GM19452 (cell line): Measurements from ENCODE around the gene TESK1.
"Not testable (repeated sequence)": the region's sequence is repeated elsewhere in the genome, so short reads cannot be mapped to it uniquely, and the experiment has no call there.

Experiments
- ATAC-seq: cut with Tn5 transposase; IDR thresholded peaks from one replicate; pipeline ENCODE4 v1.9.1; 2021; ENCODE audit not compliant: unreplicated experiment

Gene TESK1

DNA sequence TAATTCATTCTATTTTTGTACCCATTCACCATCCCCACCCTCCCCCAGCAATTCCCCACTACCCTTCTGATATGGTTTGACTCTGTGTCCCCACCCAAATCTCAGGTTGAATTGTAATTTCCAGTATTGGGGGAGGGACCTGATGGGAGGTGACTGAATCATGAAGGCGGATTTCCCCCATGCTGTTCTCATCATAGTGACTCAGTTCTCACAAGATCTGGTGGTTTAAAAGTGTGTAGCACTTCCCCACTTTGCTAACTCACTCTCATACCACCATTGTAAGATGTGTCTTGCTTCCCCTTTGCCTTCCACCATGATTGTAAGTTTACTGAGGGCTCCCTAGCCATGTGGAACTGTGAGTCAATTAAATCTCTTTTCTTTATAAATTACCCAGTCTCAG lies 25.9 kb upstream of the TESK1 start:
- ATAC-seq = no peak

DNA sequence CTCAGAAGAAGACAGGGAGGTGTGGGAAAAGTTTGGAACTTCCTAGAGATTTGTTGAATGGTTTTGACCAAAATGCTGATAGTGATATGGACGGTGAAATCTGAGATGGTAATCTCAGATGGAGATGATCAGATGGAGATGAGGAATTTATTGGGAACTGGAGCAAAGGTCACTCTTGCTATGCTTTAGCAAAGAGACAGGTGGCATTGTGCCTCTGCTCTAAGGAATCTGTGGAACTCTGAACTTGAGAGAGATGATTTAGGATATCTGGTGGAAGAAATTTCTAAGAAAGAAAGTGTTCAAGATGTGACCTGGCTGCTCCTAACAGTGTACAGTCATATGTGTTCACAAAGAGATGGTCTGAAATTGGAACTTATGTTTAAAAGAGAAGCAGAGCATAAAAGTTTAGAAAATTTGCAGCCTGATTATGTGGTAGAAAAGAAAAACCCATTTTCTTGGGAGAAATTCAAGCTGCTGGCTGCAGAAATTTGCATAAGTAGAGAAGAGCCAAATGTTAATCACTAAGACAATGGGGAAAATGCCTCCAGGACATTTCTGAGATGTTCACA lies 25.3 kb upstream of the TESK1 start:
- ATAC-seq = not testable (repeated sequence)

DNA sequence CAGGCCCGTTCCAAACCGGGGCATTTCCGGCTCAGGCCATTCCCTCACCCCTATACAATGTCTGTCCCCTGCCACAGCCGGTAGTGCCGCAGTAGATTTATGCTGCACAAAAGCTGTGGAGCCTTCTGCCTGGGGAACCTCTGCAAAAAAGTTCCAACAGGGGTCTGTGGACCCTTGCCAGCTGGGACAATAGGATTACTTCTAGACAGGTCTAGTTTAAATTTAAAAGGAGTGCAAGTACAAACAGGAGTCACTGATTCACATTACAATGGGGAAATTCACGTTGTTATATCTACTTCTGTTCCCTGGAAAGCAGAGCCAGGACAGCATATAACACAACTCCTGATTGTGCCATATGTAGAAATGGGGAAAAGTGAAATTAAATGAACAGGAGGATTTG lies 21.5 kb upstream of the TESK1 start:
- ATAC-seq = not testable (repeated sequence)

DNA sequence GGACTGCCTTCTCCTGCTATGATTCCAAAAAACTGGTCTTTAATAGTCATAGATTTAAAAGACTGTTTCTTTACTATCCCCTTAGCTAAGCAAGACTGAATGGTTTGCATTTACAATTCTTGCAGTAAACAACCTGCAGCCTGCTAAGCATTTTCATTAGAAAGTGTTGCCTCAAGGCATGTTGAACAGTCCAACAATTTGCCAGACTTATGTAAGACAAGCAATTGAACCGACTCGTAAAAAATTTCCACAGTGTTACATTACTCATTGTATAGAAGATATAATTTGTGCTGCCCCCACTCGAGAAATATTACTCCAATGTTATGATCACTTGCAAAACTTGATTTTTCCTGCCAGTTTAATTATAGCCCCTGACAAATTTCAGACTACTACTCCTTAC lies 20.4 kb upstream of the TESK1 start:
- not testable (repeated sequence) for ATAC-seq

DNA sequence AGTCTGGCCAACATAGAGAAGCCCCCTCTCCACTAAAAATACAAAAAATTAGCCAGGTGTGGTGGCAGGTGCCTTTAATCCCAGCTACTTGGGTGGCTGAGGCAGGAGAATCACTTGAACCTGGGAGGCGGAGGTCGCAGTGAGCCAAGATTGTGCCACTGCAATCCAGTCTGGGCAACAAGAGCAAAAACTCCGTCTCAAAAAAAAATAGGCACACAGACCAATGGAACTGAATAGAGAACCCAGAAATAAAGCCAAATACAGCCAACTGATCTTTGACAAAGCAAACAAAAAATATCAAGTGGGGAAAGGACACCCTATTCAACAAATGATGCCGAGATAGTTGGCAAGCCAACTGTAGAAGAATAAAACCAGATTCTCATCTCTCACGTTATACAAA lies 16.6 kb upstream of the TESK1 start:
- ATAC-seq = not testable (repeated sequence)

DNA sequence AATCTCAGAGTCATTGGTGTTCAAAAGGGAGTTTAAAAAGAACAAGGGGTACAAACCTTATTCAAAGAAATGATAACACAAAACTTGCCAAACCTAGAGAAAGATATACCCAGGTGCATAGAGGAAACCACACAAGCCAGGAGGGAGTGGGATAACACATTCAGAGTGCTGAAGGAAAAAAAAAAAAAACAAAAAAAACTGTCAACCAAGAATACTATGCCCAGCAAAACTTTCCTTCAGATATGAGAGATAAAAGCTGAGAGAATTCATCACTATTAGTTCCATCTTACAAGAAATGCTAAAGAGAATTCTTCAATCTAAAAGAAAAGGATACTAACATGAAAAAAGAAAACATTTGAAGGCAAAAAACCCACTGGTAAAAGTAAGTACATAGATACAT lies 11.5 kb upstream of the TESK1 start:
- ATAC-seq = no peak

DNA sequence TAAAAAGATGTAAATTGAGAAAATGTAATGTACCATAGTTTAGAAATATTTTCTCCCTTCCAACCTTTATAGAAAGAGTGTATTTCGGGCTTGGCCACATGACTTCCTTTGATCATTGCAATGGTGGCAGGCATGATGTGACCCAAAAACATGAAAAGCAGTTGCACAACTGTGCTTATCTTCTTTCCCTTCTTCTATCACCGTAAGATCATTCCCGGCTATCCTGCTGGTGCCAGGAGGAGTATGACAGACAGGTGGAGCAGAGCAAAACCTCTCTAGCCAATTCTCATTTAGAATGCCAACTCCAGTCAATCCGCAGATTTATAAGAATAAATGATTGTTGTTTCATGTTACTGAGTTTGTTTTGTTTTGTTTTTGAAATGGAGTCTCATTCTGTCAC lies 10.6 kb upstream of the TESK1 start:
- no peak for ATAC-seq

DNA sequence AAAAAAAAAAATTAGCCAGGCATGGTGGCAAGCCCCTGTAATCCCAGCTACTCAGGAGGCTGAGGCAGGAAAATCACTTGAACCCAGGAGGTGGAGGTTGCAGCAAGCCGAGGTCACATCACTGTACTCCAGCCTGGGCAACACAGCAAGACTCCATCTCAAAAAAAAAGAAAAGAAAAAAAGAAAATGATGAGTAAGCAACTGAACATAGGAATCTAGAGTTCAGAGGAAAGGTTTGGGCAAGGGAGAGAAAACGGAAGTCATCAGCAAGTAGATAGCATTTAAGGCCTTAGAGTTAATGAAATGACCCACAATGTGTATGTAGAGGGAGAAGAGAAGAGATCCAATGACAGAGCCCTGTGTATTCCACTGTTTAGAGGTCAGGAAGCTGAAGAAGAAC lies 8.2 kb upstream of the TESK1 start:
- not testable (repeated sequence) for ATAC-seq

DNA sequence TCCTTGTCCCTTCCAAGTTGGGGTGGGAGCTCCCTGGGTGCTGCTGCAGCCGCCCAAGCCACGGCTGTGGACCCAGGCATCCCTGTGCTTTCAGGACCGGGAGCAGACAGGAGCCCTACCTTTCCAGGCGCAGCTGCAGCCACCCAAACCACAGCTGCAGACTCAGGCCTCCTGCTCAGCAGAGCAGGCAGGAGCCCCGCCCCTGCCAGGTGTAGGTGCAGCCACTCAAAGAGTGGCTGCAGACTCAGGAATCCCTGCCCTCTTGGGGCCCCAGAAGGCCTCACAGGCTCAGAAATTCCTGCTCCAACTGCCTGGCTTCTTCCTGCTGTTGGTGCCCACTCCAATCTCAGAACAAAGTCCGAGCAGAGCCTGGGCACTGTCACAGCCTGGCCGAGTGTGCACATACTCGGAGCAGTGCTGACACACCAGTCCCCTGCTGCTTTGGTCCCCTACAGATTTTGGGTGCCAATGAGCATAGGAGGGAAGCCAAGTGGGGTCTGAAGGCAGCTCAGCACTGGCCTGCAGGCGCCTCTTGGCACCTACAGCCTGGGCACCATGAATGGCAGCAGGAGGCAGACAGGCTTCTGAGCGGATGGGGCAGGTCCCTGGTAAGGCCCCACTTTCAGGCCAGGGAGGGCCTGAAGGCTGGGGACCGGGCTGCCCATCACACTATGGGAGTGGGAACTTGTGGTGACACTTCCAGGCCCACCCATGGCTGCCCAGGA lies 6.0 kb upstream of the TESK1 start:
- ATAC-seq = no peak

DNA sequence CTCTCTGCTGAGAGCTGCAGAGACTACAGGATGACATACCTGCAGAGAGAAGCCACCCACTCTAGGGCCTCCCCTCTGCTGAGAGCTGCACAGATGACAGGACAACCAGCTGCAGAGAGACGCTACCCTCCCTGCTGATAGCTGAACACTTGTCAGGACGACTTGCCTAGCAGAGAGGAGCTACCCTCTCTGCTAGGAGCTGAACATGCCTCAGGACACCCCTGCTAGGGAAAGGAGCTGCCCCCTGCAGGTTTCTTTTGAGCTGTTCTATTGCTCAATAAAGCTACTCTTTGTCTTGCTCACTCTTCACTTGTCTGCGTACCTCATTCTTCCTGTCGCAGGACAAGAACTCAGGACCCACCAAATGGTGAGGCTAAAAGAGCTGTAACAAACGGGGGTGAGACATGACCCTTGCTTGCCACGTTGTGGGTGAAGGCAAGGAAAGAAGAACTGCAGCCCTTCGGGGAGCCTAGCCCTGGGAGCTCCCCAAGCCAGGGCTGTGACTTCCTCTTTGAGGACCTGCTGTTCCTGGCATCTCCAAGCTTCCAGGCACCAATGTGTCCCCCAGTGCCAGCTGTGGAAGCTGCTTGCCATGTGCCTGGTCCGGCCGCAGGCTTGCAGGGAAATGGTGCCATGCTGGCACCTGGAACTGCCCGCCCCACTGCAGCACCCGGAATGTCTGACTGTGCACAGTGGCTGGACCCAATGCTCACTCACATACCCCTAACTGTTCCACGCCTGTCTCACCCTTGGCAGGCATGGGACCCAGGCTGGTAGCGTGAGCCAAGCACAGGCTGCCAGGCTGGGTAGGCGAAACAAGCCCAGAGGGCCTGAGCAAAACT lies 5.1 kb upstream of the TESK1 start:
- ATAC-seq = no peak

DNA sequence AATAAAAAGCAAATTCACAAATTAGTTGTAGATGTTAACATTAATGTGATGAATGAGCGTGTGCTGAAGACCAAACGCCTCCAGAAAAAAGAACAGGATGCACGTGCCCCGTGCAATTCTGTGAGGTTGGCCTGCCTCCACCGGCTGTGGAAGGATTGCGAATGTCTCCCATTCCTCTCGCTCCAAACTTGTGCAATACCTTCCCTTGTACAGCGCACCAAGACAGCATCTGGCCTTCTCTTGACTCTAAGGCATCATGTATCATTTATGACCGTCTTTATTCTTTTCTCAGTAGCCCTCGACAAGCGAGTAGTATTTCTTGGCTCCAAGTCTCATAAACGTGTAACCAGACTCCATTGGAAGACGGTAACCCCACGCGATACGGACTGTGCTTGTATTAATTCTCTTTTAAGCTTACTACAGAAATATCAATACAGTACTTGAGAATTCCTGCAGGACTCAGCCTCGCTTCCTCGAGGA lies 1.5 kb upstream of the TESK1 start:
- ATAC-seq = no peak

DNA sequence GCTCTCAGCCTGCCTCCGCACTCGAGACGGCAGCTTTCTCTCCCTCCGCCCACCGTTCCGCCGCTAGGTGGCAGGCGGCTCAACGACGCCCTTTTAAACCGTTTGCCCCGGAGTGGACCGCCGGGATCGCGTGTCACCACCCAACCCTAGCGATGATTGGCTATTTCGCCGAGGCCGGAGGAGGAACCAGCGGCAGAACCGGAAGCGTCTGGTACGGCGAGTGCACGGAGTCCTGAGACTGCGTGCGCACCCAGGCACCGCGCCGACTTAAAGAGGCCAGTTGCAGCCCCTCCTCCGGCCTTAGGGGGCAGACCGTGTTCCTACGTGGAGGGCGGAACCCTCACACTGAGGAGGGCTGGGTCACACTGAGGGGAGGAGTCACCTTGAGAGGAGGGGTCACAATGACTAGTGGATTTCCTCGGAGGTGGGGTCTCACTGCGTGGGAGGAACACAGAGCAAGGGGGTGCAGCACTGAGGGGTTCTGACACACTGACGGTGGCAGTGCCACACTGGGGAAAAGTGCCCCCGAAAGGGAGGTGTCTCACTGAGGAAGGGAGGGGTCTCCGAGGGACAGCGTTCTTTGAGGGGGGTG lies 980 bp upstream of the TESK1 start:
- peak; percentile 88 for ATAC-seq

DNA sequence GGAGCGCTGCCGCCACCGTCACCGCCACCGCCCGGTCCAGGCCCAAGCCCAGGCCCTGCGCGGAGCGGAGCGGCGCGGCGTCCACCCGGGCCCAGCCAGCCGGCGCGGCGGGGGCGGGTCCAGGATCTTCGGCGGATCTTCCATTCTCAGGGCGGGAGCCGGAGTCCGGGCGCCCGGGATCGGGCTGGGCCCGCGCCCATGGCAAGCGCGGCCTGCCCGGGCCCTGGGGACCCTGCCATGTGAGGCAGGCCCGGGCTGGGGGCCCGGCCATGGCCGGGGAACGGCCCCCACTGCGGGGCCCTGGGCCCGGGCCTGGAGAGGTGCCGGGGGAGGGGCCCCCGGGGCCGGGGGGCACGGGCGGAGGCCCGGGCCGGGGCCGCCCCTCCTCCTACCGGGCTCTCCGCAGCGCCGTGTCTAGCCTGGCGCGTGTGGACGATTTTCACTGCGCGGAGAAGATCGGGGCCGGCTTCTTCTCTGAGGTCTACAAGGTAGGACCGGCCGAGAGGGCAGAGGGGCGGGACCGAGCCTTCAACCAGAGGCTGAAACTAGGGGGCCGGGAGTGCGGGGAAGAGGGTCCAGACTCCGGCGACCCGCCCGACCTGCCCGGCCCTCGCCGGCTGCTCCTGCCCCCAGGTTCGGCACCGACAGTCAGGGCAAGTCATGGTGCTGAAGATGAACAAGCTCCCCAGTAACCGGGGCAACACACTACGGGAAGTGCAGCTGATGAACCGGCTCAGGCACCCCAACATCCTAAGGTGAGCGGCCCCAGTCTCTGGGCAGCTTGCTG lies 482 bp downstream of the TESK1 start:
- ATAC-seq = peak; percentile 13

DNA sequence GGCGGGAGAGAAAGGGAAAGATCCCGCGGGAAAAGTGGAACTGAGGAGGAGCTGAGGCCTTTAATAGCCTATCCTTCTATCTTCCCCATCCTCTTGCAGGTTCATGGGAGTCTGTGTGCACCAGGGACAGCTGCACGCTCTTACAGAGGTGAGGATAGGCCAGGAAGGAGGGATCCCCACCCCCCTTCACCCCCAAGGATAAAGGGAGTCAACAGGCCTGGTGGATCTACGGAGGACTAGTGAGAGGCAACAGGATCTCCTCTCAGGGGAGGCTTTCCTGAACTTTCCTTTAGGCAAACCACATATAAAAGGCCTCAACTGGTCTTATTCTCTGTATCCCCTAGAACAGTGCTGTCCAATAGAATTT lies 1.1 kb downstream of the TESK1 start:
- ATAC-seq = no peak

DNA sequence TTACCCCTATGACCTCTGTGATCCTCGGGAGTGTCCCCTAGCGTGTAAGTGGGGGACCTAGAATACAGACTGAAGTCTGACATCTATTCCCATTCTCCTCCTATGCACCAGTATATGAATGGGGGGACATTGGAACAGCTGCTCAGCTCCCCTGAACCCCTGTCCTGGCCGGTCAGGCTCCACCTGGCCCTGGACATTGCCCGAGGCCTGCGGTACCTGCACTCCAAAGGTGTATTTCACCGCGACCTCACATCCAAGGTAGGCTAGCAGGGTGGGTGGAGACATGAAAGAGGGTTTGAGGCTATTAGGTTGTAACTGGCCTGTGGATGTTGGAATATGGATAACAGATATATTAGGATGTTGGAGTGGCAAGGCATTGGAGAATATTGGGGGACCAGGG lies 1.7 kb downstream of the TESK1 start:
- ATAC-seq = no peak

DNA sequence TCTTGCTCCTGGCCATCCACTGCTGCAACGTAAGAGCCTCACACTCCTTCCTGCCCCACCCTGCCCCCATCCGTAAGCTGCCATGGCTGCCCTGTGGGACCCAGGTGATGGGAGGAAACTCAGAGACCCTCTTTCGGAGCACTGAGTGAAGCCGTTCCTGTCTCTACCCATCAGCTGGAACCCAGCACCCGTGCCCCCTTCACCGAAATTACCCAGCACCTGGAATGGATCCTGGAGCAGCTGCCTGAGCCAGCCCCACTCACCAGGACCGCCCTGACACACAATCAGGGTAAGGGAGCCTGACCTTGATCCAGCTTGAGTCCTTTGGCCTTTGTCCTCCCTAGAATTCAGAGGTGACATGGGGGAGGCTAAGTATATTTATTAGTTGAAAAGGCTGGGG lies 3.2 kb downstream of the TESK1 start:
- no peak for ATAC-seq

DNA sequence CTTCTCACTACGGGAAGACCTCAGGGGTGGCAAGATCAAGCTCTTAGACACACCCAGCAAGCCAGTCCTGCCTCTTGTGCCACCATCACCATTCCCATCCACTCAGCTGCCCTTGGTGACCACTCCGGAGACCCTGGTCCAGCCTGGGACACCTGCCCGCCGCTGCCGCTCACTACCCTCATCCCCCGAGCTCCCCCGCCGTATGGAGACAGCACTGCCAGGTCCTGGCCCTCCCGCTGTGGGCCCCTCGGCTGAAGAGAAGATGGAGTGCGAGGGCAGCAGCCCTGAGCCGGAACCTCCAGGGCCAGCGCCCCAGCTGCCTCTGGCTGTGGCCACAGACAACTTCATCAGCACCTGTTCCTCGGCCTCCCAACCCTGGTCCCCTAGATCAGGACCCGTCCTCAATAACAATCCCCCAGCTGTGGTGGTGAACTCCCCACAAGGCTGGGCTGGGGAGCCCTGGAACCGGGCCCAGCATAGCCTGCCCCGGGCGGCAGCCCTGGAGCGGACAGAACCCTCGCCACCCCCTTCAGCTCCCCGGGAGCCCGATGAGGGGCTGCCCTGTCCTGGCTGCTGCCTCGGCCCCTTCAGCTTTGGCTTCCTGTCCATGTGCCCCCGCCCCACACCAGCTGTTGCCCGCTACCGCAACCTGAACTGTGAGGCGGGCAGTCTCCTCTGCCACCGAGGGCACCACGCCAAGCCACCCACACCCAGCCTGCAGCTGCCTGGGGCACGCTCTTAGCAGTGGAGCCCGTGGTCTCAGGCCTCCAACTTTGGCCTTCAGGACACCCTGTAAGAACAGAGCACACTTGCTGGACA lies 4.1 kb downstream of the TESK1 start:
- ATAC-seq = no peak

DNA sequence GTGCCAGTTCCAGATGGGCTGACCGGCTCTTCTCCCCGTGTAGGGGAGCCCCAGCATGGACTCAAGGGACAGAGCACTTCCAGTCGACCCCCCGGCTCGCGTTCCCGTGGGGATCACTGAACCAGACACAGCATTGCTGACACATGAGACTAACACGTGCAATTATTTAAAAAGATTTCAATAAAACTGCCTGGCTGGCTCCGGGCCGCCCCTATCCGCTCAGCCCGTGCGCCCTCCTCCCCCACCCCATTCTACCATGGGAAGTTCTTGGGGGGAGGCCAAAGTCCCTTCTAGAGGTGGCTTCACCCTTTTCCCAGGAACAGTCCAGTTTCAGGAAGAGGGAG lies 4.7 kb downstream of the TESK1 start:
- no peak for ATAC-seq

DNA sequence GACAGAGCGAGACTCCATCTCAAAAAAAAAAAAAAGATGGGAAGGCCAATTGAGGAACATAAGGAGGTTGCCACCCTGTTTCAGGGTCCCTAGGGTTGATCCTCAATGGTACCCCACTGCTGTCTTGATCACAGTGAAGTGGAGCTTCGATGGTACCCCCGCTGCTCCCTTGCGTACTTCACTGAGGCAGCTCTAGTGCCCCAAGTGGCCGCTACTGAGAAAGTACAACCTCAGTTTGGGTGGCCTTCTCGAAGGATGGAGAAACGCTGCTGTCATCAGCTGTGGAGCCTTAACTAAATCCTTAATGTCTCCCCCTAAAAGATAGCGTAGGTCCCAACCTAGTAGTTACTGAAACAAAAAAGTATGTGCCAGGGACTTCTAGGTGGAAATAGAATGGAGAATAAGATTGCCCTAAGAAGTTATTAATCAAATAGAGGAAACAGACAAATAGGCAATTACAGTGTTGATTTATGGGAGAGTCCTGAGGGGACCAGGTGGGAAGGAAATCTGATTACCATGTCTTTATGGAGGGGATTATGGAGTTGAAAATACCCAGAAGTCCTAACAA lies 6.3 kb downstream of the TESK1 start:
- ATAC-seq = no peak

DNA sequence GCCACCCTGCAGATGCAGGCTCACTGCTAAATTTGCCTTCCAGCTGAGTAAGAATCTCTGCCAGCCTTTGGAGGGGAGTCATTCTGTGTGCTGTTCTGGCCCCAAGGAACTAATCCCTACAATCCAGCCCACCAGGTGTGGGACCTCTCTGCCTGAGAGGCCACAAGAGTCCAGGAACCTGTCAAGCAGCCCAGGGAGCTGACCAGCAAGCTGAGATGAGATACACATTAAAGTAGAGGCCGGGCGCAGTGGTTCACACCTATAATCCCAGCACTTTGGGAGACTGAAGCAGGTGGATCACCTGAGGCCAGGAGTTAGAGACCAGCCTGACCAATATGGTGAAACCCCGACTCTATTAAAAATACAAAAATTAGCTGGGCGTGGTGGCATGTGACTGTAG lies 7.0 kb downstream of the TESK1 start:
- not testable (repeated sequence) for ATAC-seq
